GM12878 (cell line): ENCODE results near the gene TFR2.

Source experiments
- CTCF ChIP-seq, 3 experiments: IDR thresholded peaks in 2 of 3; conservative IDR thresholded peaks in 1 of 3; 2 replicates each; pipeline ENCODE4 v1.5.1; 2011; ENCODE audit warnings: low read depth in 3 of 3, low read length in 3 of 3, mild to moderate bottlenecking in 3 of 3, control low read depth in 2 of 3, moderate library complexity in 2 of 3, inconsistent platforms in 1 of 3, mixed read lengths in 1 of 3; ENCODE audit not compliant: control insufficient read depth in 2 of 3, insufficient read depth in 1 of 3; ENCODE audit errors: extremely low read depth in 1 of 3
- RFX5 ChIP-seq: IDR thresholded peaks from 2 replicates; pipeline ENCODE4 v1.6.1; 2011; ENCODE audit warnings: low read depth, low read length, improper control_type of control experiment

- TF ChIP-seq RFX5 = no peak
- TF ChIP-seq CTCF (IDR thresholded peaks at IDR 0.05 in 2 of 3, conservative IDR thresholded peaks at IDR 0.05 in 1 of 3; ENCODE audit: control insufficient read depth in 2 of 3, extremely low read depth in 1 of 3, insufficient read depth in 1 of 3, low read depth in 3 of 3, low read length in 3 of 3) = no peak
These were observed 45.5 kb upstream of the TFR2 start for GRCh38 chr7:100686822-100687211.
